ENCODE measurements around the gene LRP1-AS. TPM values are rescaled to one million over a fixed set of nuclear protein-coding genes. Genes with fewer than 3 reads are reported as not detected.

LRP1-AS gene
- total RNA-seq, 2 donors from 2014 or later: not detected

- Mint-ChIP-seq H3K36me3 (ENCODE audit: low read depth) (no peaks in the 10 kb centered on the region), H3K27me3 (no peaks in the 10 kb centered on the region), H3K4me3 (no peak overlapping the region), H3K4me1 (no peaks in the 10 kb centered on the region), H3K27ac (no peak overlapping the region), H3K9me3 (no peaks in the 10 kb centered on the region)
- ATAC-seq (replicated peaks): no peak
Measured at GRCh38 chr12:57158665-57159064, 11.2 kb upstream of the LRP1-AS start.

GRCh38 chr12:57158186-57158585, 10.8 kb upstream of the LRP1-AS start:
- H3K36me3 Mint-ChIP-seq (ENCODE audit: low read depth): no peaks in the 10 kb centered on the region
- no peak for ATAC-seq (replicated peaks)
- H3K27me3 Mint-ChIP-seq: no peaks in the 10 kb centered on the region
- H3K4me1 Mint-ChIP-seq: no peaks in the 10 kb centered on the region
- H3K9me3 Mint-ChIP-seq: no peaks in the 10 kb centered on the region
- no peak overlapping the region for H3K27ac Mint-ChIP-seq
- H3K4me3 Mint-ChIP-seq: no peak overlapping the region

GRCh38 chr12:57157588-57158173, 10.3 kb upstream of the LRP1-AS start:
- no peaks in the 10 kb centered on the region for H3K36me3 Mint-ChIP-seq (ENCODE audit: low read depth)
- no peak overlapping the region for H3K4me3 Mint-ChIP-seq
- H3K9me3 Mint-ChIP-seq: no peaks in the 10 kb centered on the region
- H3K27me3 Mint-ChIP-seq: no peaks in the 10 kb centered on the region
- no peak for ATAC-seq (replicated peaks)
- no peaks in the 10 kb centered on the region for H3K4me1 Mint-ChIP-seq
- H3K27ac Mint-ChIP-seq: no peak overlapping the region

GRCh38 chr12:57156701-57157403, 9.4 kb upstream of the LRP1-AS start:
- Mint-ChIP-seq H3K36me3 (ENCODE audit: low read depth) (no peaks in the 10 kb centered on the region), H3K27me3 (no peaks in the 10 kb centered on the region), H3K4me1 (no peaks in the 10 kb centered on the region), H3K9me3 (no peaks in the 10 kb centered on the region), H3K4me3 (no peak overlapping the region), H3K27ac (no peak overlapping the region)
- ATAC-seq (replicated peaks): no peak

- Mint-ChIP-seq H3K27me3 (no peaks in the 10 kb centered on the region), H3K4me1 (no peaks in the 10 kb centered on the region), H3K9me3 (no peaks in the 10 kb centered on the region), H3K36me3 (ENCODE audit: low read depth) (no peaks in the 10 kb centered on the region), H3K27ac (no peak overlapping the region), H3K4me3 (no peak overlapping the region)
- ATAC-seq (replicated peaks): no peak
Measured at GRCh38 chr12:57154804-57155434, 7.5 kb upstream of the LRP1-AS start.

- H3K27me3 Mint-ChIP-seq: no peaks in the 10 kb centered on the region
- H3K27ac Mint-ChIP-seq: no peak overlapping the region
- no peaks in the 10 kb centered on the region for H3K4me1 Mint-ChIP-seq
- H3K9me3 Mint-ChIP-seq: no peaks in the 10 kb centered on the region
- ATAC-seq (replicated peaks): no peak
- no peaks in the 10 kb centered on the region for H3K36me3 Mint-ChIP-seq (ENCODE audit: low read depth)
- no peak overlapping the region for H3K4me3 Mint-ChIP-seq
Measured at GRCh38 chr12:57154076-57154475, 6.7 kb upstream of the LRP1-AS start.

- Mint-ChIP-seq H3K4me1 (no peaks in the 10 kb centered on the region), H3K9me3 (no peaks in the 10 kb centered on the region), H3K36me3 (ENCODE audit: low read depth) (no peaks in the 10 kb centered on the region)
Measured at GRCh38 chr12:57153415-57153997, 6.1 kb upstream of the LRP1-AS start.

DNA sequence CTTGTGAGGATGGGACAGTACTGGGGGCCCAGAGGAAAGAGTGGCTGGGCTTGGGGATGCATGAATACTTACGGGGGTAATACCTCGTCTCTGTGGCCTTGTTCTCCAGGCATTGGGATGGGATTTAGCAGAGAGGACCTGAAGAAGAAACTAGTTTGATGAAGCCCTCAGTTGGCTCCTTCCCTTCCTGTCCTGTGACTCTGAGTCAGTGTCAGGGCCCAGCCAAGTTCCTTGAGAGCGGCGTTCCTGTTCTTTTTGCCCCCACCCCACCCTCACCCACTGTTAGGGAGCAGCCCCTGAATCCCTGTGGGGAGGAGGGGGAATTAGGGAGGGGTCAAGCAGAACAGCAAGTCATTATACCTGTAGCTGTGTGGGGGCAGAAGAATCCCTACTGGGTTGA, 5.2 kb upstream of the LRP1-AS start:
- Mint-ChIP-seq H3K36me3 (ENCODE audit: low read depth) (no peaks in the 10 kb centered on the region), H3K27ac (no peak overlapping the region), H3K9me3 (no peaks in the 10 kb centered on the region), H3K4me3 (no peak overlapping the region), H3K27me3 (no peaks in the 10 kb centered on the region), H3K4me1 (no peaks in the 10 kb centered on the region)
- ATAC-seq (replicated peaks): no peak

More at GRCh38 chr12:57153415-57153997, 6.1 kb upstream of the LRP1-AS start:
- no peak for ATAC-seq (replicated peaks)
- H3K27ac Mint-ChIP-seq: no peak overlapping the region
- H3K4me3 Mint-ChIP-seq: no peak overlapping the region
- no peaks in the 10 kb centered on the region for H3K27me3 Mint-ChIP-seq

DNA sequence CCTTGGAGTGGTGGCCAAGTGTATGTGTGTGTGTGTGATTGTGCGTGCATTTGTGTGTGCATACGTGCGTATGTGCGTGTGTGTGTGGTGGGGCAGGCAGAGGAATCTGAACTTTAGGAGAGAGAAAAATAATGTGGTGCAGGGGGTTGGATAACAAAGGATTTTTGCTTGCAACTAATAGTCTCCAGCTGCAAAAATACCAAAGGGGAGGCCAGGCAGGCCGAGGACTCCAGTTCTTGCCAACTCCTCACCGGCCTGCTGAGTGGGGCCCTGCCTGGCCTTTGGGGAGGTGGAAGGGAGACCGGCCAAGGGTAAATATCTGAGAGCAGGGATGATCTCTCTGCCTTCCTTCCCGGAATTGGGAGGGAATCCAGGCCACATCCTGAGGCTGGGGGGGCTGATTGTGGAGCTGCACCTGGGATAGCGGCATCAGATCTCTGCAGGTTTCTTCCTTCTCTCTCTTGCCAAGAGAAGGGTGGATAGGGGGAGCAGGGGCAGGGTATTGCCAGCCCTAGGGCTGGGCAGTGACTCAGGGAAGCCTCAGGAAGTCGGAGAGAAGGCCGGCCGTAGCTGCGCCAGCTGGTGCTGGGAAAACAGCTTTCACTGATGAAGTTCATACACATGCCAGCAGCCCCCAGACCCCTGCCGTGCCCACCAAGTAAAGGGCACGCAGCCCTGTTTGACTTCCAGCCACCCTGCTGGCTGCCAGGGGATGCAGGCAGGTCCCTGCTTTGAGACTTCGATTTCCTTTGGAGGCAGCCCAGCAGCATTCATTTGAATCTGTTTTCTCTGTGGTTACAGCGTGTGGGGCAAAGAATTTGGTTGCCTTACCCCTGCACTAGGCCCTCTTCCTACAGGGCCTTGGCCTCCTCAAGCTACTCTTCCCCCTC, 4.6 kb upstream of the LRP1-AS start:
- ATAC-seq (replicated peaks): no peak
- Mint-ChIP-seq H3K27ac (no peak overlapping the region), H3K27me3 (no peaks in the 10 kb centered on the region), H3K4me3 (no peak overlapping the region), H3K9me3 (no peaks in the 10 kb centered on the region), H3K36me3 (ENCODE audit: low read depth) (no peaks in the 10 kb centered on the region), H3K4me1 (no peaks in the 10 kb centered on the region)

DNA sequence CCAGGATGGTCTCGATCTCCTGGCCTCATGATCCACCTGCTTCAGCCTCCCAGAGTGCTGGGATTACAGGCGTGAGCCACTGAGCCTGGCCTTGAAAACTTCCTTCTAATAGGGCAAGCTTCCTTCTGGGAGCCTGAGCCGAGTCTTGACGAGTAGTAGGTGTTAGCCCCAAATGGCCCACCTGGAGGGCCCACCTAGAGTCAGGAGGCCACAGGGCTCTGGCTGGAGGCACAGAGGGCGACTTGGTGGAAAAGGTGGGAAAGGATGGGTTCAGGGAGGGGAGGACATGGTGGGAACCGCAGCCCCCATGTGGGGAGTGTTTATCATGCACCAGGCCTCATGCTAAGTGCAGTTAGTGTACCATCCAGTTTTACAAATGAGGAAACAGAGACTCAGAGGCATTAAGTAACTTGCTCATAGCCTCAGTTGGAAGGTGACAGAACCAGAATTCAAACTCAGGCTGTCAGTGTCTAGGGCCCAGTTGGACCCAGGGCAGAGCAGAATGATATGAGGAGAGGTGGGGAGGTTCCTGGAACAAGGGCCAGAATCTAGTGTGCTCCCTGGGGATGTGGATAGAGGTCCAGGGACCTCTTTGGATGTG, 3.1 kb upstream of the LRP1-AS start:
- Mint-ChIP-seq H3K27ac (no peak overlapping the region), H3K9me3 (no peaks in the 10 kb centered on the region), H3K27me3 (no peaks in the 10 kb centered on the region), H3K36me3 (ENCODE audit: low read depth) (no peaks in the 10 kb centered on the region), H3K4me3 (no peak overlapping the region), H3K4me1 (no peaks in the 10 kb centered on the region)
- no peak for ATAC-seq (replicated peaks)

DNA sequence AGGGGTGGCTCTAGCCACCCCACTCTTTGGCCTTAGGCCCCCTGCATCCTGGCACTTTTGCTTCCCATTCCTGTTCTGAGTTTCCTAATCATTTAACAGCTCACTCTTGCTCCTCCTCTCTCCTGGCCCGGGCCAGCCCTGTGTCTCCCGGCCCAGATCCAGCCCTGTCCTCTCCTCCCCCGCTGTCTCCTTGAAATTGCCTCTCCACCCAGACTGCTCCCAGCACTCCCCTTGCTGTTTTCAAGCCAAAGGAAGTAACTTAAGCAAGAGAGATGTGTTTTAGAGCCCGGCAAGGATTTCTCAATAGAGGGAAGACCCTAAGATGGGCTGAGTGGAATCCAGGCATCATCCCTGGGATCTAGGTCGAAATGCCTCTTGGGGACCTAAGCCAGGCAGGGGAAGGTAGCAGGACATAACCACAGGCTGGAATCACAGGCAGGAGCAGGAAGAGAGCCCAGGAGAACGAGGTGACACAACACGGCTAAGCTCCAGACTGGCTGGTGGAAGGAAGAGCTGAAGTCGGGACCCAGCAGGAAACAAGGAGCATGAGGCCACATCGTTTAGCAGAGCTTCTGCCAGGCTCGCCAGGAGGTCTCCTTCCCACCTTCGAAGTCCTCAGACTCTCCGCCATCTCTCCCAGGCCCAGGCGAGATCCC, 2.0 kb upstream of the LRP1-AS start:
- Mint-ChIP-seq H3K4me3 (no peak overlapping the region), H3K27me3 (no peaks in the 10 kb centered on the region), H3K4me1 (no peaks in the 10 kb centered on the region), H3K27ac (no peak overlapping the region), H3K36me3 (ENCODE audit: low read depth) (no peaks in the 10 kb centered on the region), H3K9me3 (no peaks in the 10 kb centered on the region)
- no peak for ATAC-seq (replicated peaks)

DNA sequence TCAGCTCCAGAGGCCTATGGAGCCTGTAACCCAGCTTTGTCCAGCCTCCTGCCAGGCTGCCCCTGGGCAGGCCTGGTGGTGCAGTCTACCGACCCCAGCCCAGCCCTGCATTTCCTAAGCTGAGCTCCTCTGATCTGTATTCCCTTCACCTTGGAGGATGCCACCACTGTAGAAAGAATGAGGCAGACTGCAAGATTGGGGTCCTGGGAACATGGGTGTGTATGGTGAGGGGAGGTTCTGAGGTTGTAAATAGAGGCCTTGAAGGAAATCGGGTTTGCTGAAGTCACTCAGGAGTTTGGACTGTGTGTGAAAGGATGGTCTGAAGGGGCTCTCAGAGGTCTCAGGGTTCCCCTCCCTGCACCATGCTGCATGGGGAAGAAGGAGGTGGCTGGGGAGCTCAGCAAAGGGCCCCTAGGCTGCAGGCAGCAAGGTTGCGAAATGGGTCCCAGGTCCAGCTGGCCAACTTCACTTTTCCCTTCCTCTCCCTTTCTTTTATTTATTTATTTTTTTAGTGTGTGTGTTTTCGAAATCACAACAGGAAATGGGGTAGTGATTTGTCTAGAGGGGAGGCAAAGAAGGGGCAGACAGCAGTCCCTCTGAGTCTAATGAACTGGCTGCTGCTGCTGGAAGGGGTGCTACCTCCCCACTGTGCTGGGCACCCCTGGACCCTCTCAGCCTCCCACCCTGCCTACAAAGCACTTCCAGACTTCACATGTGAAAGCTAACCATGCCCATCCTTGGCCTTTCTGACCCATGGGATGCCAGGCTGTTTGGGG, 1.2 kb upstream of the LRP1-AS start:
- no peaks in the 10 kb centered on the region for H3K27me3 Mint-ChIP-seq
- H3K4me1 Mint-ChIP-seq: no peaks in the 10 kb centered on the region
- no peaks in the 10 kb centered on the region for H3K36me3 Mint-ChIP-seq (ENCODE audit: low read depth)
- H3K4me3 Mint-ChIP-seq: no peak overlapping the region
- H3K9me3 Mint-ChIP-seq: no peaks in the 10 kb centered on the region
- ATAC-seq (replicated peaks): no peak
- no peak overlapping the region for H3K27ac Mint-ChIP-seq

GRCh38 chr12:57146092-57146491, 1.3 kb downstream of the LRP1-AS start:
- H3K27ac Mint-ChIP-seq: no peak overlapping the region
- H3K4me1 Mint-ChIP-seq: no peaks in the 10 kb centered on the region
- no peaks in the 10 kb centered on the region for H3K9me3 Mint-ChIP-seq
- no peaks in the 10 kb centered on the region for H3K36me3 Mint-ChIP-seq (ENCODE audit: low read depth)
- H3K4me3 Mint-ChIP-seq: no peak overlapping the region
- H3K27me3 Mint-ChIP-seq: no peaks in the 10 kb centered on the region
- no peak for ATAC-seq (replicated peaks)

Measured in activated T-helper 17 cell treated with anti-CD3 and anti-CD28 coated beads, Interleukin-2, amount 50 U/mL, for 72 hours (primary cell).